PFSK-1 (cell line): ENCODE results near the gene MESD.

Experiments
- FOXP2 ChIP-seq: optimal IDR thresholded peaks from 2 replicates; pipeline ENCODE3; 2011; ENCODE audit warnings: borderline replicate concordance, control low read depth, inconsistent platforms; ENCODE audit not compliant: insufficient read depth; ENCODE audit errors: extremely low read length, extremely low read depth
- POLR2AphosphoS5 ChIP-seq: IDR thresholded peaks from 2 replicates; pipeline ENCODE4 v1.6.1; 2012; ENCODE audit warnings: low read depth, mild to moderate bottlenecking, control low read depth, low read length, moderate library complexity
- SIN3A ChIP-seq: IDR thresholded peaks from 2 replicates; pipeline ENCODE4 v1.6.1; 2012; ENCODE audit warnings: mild to moderate bottlenecking, low read length, moderate library complexity, borderline replicate concordance; ENCODE audit not compliant: insufficient read depth
- TAF1 ChIP-seq: IDR thresholded peaks from 2 replicates; pipeline ENCODE4 v1.6.1; 2012; ENCODE audit warnings: low read length, control low read depth, borderline replicate concordance; ENCODE audit not compliant: insufficient read depth
- TF ChIP-seq, protein P1 (sequence below), 2 experiments: IDR thresholded peaks; 2 replicates each; pipeline versions ENCODE4 v1.6.1 to v1.8.0; 2011 to 2012; ENCODE audit warnings: low read depth in 2 of 2, low read length in 2 of 2, control low read depth in 1 of 2, inconsistent platforms in 1 of 2, mild to moderate bottlenecking in 1 of 2, moderate library complexity in 1 of 2; ENCODE audit not compliant: insufficient read depth in 1 of 2

MESD gene

GRCh38 chr15:80916056-80916455 is 73.6 kb downstream of the MESD start:
- TF ChIP-seq SIN3A (no peak), POLR2AphosphoS5 (no peak), FOXP2 (no peak), TAF1 (no peak)
- TF ChIP-seq, protein P1, sequence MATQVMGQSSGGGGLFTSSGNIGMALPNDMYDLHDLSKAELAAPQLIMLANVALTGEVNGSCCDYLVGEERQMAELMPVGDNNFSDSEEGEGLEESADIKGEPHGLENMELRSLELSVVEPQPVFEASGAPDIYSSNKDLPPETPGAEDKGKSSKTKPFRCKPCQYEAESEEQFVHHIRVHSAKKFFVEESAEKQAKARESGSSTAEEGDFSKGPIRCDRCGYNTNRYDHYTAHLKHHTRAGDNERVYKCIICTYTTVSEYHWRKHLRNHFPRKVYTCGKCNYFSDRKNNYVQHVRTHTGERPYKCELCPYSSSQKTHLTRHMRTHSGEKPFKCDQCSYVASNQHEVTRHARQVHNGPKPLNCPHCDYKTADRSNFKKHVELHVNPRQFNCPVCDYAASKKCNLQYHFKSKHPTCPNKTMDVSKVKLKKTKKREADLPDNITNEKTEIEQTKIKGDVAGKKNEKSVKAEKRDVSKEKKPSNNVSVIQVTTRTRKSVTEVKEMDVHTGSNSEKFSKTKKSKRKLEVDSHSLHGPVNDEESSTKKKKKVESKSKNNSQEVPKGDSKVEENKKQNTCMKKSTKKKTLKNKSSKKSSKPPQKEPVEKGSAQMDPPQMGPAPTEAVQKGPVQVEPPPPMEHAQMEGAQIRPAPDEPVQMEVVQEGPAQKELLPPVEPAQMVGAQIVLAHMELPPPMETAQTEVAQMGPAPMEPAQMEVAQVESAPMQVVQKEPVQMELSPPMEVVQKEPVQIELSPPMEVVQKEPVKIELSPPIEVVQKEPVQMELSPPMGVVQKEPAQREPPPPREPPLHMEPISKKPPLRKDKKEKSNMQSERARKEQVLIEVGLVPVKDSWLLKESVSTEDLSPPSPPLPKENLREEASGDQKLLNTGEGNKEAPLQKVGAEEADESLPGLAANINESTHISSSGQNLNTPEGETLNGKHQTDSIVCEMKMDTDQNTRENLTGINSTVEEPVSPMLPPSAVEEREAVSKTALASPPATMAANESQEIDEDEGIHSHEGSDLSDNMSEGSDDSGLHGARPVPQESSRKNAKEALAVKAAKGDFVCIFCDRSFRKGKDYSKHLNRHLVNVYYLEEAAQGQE (IDR thresholded peaks at IDR 0.05; ENCODE audit: insufficient read depth in 1 of 2, low read depth in 2 of 2, low read length in 2 of 2) = no peak

DNA sequence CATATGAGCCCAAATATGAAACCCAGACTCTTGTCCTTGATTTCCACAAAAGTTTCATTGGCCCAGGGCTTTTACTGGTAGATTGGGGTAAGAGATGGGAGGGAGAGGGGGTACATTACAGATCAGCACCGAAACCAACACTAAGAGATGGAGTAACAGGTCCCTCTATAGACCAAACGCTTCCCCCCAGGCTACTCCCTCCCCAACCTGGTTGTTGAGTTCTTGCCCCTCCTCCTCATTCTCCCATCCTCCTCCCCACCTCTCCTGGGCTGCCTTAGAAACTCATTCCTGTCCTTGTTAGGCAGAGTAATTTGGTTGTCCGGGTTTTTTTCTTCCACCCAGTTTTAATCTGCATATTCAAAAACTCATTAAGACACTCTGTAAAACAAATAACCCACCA is 74.1 kb downstream of the MESD start:
- no peak for TF ChIP-seq TAF1
- TF ChIP-seq POLR2AphosphoS5 = no peak
- TF ChIP-seq, protein P1 (IDR thresholded peaks at IDR 0.05; ENCODE audit: insufficient read depth in 1 of 2, low read depth in 2 of 2, low read length in 2 of 2) = no peak
- TF ChIP-seq SIN3A = no peak
- TF ChIP-seq FOXP2 = no peak

DNA sequence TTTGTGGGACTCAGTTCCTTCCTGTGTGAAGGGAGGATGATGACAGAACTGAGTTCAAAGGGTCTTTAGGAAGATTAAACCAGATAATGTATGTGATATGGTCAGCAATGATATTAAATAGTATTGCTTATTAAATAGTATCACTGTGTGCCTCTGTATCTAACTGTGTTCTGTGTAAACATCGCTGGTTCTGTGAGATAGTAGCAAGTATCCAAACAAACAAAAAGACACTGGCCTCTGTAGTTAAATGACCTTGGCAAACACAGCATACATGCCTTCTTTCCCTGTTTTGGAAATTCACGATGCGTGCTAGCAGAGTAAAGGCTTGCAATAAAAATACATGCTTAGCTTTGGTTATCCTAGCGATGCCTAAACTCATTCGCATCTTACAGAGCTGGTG is 76.1 kb downstream of the MESD start:
- TF ChIP-seq SIN3A (no peak), TAF1 (no peak), FOXP2 (no peak), POLR2AphosphoS5 (no peak)

DNA sequence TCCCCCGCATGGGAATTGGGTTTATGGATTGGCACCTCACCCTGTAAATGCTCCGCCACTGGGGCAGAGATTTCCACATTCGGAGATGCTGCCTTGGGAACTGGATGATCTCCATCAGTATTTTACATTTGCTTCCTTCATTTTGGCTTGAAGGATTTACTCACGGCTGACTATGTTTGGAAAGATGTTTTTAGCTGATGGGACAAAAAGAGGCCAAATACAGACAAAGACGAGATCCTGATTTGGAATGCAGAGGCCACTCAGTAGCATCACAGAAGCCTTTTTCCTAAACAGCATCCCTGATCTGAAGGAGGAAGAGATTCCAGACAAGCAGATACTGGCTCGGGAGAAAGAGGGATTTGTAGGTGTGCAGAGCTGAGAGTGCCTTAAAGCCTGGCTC is 76.9 kb downstream of the MESD start:
- TF ChIP-seq FOXP2 = no peak
- no peak for TF ChIP-seq POLR2AphosphoS5
- TF ChIP-seq TAF1 = no peak
- TF ChIP-seq SIN3A = no peak
- TF ChIP-seq, protein P1 (IDR thresholded peaks at IDR 0.05; ENCODE audit: insufficient read depth in 1 of 2, low read depth in 2 of 2, low read length in 2 of 2) = no peak

DNA sequence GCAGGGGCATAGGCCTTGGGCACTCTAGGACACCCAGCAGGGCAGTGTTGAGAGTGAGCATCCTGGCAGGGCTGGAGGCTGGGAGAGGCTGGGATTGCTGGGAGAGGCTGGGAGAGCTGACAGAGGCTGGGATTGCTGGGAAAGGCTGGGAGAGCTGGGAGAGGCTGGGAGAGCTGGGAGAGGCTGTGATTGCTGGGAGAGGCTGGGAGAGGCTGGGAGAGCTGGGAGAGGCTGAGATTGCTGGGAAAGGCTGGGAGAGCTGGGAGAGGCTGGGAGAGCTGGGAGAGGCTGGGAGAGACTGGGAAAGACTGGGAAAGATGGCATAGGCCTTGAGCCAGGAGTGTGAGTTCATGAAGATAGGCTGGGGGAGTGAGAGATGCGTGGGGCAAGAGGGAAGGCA is 77.8 kb downstream of the MESD start:
- TF ChIP-seq FOXP2 (no peak), POLR2AphosphoS5 (no peak), TAF1 (no peak)
- TF ChIP-seq, protein P1 (IDR thresholded peaks at IDR 0.05; ENCODE audit: insufficient read depth in 1 of 2, low read depth in 2 of 2, low read length in 2 of 2) = no peak
